Neural cell (in vitro differentiated cells): ENCODE data around the gene RAB3IL1. TPM values are rescaled to one million over a fixed set of nuclear protein-coding genes. Genes with fewer than 3 reads are reported as not detected.

Experiments used
- H2AFZ ChIP-seq: fragments of 200-600, 300-800 bp; sonication (generic), shearing (Covaris generic); 2 replicates; pipeline ENCODE4 v1.6.0; 2014; ENCODE audit warnings: low read depth, mild to moderate bottlenecking, antibody characterized with exemption, low read length, moderate library complexity
- H3F3A ChIP-seq: fragments of 200-600 bp; shearing (Covaris generic); 2 replicates; pipeline ENCODE4 v1.6.1; 2016; ENCODE audit warnings: mild to moderate bottlenecking, moderate library complexity, mixed read lengths, antibody characterized with exemption, low read length; ENCODE audit not compliant: insufficient read depth, poor library complexity, severe bottlenecking
- H3K27ac ChIP-seq: fragments of 200-600, 300-800 bp; sonication (generic), shearing (Covaris generic); 2 replicates; pipeline ENCODE4 v1.5.1; 2014; ENCODE audit warnings: mild to moderate bottlenecking, low read length, moderate library complexity
- H3K27me3 ChIP-seq: fragments of 300-800, 200-600 bp; sonication (generic), shearing (Covaris generic); 2 replicates; pipeline ENCODE4 v1.6.0; 2014; ENCODE audit warnings: mild to moderate bottlenecking, low read depth, low read length, moderate library complexity; ENCODE audit not compliant: insufficient read depth
- H3K36me3 ChIP-seq: fragments of 300-800, 200-600 bp; sonication (generic), shearing (Covaris generic); 2 replicates; pipeline ENCODE4 v1.5.1; 2014; ENCODE audit warnings: mild to moderate bottlenecking, antibody characterized with exemption, low read length, moderate library complexity; ENCODE audit not compliant: insufficient read depth
- H3K4me2 ChIP-seq: fragments of 300-800, 200-600 bp; sonication (generic), shearing (Covaris generic); 2 replicates; pipeline ENCODE4 v1.6.0; 2014; ENCODE audit warnings: mild to moderate bottlenecking, low read length
- H3K4me3 ChIP-seq: fragments of 300-800, 200-600 bp; sonication (generic), shearing (Covaris generic); 2 replicates; pipeline ENCODE4 v1.5.1; 2014; ENCODE audit warnings: mild to moderate bottlenecking, low read length, moderate library complexity
- H3K79me2 ChIP-seq: fragments of 200-600 bp; shearing (Covaris generic); replicated peaks from 2 replicates; pipeline ENCODE4 v1.6.0; 2014; ENCODE audit warnings: mild to moderate bottlenecking, low read length, moderate library complexity; ENCODE audit not compliant: insufficient read depth
- H3K9ac ChIP-seq: fragments of 300-800, 200-600 bp; sonication (generic), shearing (Covaris generic); 2 replicates; pipeline ENCODE4 v1.6.1; 2016; ENCODE audit warnings: mild to moderate bottlenecking, low read length, mixed read lengths
- H3K9me2 ChIP-seq: fragments of 200-600 bp; shearing (Covaris generic); 2 replicates; pipeline ENCODE4 v1.6.1; 2016; ENCODE audit warnings: mild to moderate bottlenecking, low read length, mixed read lengths; ENCODE audit not compliant: insufficient read depth
- H3K9me3 ChIP-seq: fragments of 200-600, 300-800 bp; sonication (generic), shearing (Covaris generic); 2 replicates; pipeline ENCODE4 v1.6.1; 2016; ENCODE audit warnings: mild to moderate bottlenecking, mixed run types, low read length, moderate library complexity, mixed read lengths
- H4K20me1 ChIP-seq: fragments of 200-600 bp; shearing (Covaris generic); 2 replicates; pipeline ENCODE4 v1.6.1; 2016; ENCODE audit warnings: mild to moderate bottlenecking, mixed run types; ENCODE audit not compliant: insufficient read depth
- EP300 ChIP-seq: fragments of 450-650 bp; conservative IDR thresholded peaks from 2 replicates; pipeline ENCODE4 v1.6.1; 2014; ENCODE audit warnings: antibody characterized with exemption, mild to moderate bottlenecking, moderate library complexity; ENCODE audit not compliant: poor library complexity, severe bottlenecking
- EZH2 ChIP-seq: fragments of 200-600, 300-800 bp; shearing (Covaris generic), sonication (generic); IDR thresholded peaks from 2 replicates; pipeline ENCODE4 v1.6.1; 2014; ENCODE audit warnings: antibody characterized with exemption, low read length, borderline replicate concordance, mild to moderate bottlenecking; ENCODE audit not compliant: insufficient read depth, poor library complexity, severe bottlenecking
- MXI1 ChIP-seq: fragments of 450-650 bp; conservative IDR thresholded peaks from 2 replicates; pipeline ENCODE4 v1.6.1; 2014; ENCODE audit warnings: antibody characterized with exemption, mild to moderate bottlenecking; ENCODE audit not compliant: poor library complexity, severe bottlenecking
- POLR2AphosphoS5 ChIP-seq: IDR thresholded peaks from 2 replicates; pipeline ENCODE4 v1.6.1; 2012
- RAD21 ChIP-seq: fragments of 450-650 bp; conservative IDR thresholded peaks from 2 replicates; pipeline ENCODE4 v1.6.1; 2014; ENCODE audit warnings: antibody characterized with exemption, mild to moderate bottlenecking, moderate library complexity
- SMC3 ChIP-seq: fragments of 450-650 bp; conservative IDR thresholded peaks from 2 replicates; pipeline ENCODE4 v1.6.1; 2014; ENCODE audit warnings: antibody characterized with exemption, mild to moderate bottlenecking, moderate library complexity; ENCODE audit not compliant: poor library complexity
- TAF1 ChIP-seq: IDR thresholded peaks from 2 replicates; pipeline ENCODE4 v1.6.1; 2012; ENCODE audit warnings: low read depth
- polyA plus RNA-seq: library from polyadenylated mRNA; depleted of rRNA; stranded (reverse); fragments of >200 nt; gene quantifications from 2 replicates; pipeline ENCODE4 v1.2.3, GENCODE V29; 2014
- TF ChIP-seq, protein P1 (sequence below): fragments of 450-650 bp; IDR thresholded peaks from 2 replicates; pipeline ENCODE4 v1.5.1; 2014; ENCODE audit warnings: antibody characterized with exemption, mild to moderate bottlenecking, moderate library complexity; ENCODE audit not compliant: poor library complexity, severe bottlenecking
- TF ChIP-seq, protein P2 (sequence below): IDR thresholded peaks from 2 replicates; pipeline ENCODE4 v1.6.1; 2012; ENCODE audit warnings: borderline replicate concordance

RAB3IL1 gene
- polyA plus RNA-seq, 1 donor from 2014 or later, result 1.6 TPM

- Histone ChIP-seq H3K9ac (no peak overlapping the region), H3K4me3 (no peak overlapping the region), H3K27ac (no peak overlapping the region), H3K9me2 (no peaks in the 10 kb centered on the region), H2AFZ (no peak overlapping the region), H3F3A (no peaks in the 10 kb centered on the region), H3K36me3 (no peaks in the 10 kb centered on the region), H3K4me2 (no peak overlapping the region), H3K79me2 (no peaks in the 10 kb centered on the region), H3K27me3 (no peaks in the 10 kb centered on the region), H3K9me3 (no peaks in the 10 kb centered on the region), H4K20me1 (no peaks in the 10 kb centered on the region)
- TF ChIP-seq EP300, result no peak
- TF ChIP-seq TAF1, result no peak
- TF ChIP-seq, protein P1, sequence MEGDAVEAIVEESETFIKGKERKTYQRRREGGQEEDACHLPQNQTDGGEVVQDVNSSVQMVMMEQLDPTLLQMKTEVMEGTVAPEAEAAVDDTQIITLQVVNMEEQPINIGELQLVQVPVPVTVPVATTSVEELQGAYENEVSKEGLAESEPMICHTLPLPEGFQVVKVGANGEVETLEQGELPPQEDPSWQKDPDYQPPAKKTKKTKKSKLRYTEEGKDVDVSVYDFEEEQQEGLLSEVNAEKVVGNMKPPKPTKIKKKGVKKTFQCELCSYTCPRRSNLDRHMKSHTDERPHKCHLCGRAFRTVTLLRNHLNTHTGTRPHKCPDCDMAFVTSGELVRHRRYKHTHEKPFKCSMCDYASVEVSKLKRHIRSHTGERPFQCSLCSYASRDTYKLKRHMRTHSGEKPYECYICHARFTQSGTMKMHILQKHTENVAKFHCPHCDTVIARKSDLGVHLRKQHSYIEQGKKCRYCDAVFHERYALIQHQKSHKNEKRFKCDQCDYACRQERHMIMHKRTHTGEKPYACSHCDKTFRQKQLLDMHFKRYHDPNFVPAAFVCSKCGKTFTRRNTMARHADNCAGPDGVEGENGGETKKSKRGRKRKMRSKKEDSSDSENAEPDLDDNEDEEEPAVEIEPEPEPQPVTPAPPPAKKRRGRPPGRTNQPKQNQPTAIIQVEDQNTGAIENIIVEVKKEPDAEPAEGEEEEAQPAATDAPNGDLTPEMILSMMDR, result no peak
- TF ChIP-seq EZH2, result no peak
- TF ChIP-seq, protein P2, sequence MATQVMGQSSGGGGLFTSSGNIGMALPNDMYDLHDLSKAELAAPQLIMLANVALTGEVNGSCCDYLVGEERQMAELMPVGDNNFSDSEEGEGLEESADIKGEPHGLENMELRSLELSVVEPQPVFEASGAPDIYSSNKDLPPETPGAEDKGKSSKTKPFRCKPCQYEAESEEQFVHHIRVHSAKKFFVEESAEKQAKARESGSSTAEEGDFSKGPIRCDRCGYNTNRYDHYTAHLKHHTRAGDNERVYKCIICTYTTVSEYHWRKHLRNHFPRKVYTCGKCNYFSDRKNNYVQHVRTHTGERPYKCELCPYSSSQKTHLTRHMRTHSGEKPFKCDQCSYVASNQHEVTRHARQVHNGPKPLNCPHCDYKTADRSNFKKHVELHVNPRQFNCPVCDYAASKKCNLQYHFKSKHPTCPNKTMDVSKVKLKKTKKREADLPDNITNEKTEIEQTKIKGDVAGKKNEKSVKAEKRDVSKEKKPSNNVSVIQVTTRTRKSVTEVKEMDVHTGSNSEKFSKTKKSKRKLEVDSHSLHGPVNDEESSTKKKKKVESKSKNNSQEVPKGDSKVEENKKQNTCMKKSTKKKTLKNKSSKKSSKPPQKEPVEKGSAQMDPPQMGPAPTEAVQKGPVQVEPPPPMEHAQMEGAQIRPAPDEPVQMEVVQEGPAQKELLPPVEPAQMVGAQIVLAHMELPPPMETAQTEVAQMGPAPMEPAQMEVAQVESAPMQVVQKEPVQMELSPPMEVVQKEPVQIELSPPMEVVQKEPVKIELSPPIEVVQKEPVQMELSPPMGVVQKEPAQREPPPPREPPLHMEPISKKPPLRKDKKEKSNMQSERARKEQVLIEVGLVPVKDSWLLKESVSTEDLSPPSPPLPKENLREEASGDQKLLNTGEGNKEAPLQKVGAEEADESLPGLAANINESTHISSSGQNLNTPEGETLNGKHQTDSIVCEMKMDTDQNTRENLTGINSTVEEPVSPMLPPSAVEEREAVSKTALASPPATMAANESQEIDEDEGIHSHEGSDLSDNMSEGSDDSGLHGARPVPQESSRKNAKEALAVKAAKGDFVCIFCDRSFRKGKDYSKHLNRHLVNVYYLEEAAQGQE, result no peak
- TF ChIP-seq POLR2AphosphoS5, result no peak
- no peak for TF ChIP-seq RAD21
- no peak for TF ChIP-seq MXI1
- TF ChIP-seq SMC3, result no peak
Observed at GRCh38 chr11:61926235-61926634, 8.9 kb upstream of the RAB3IL1 start.

GRCh38 chr11:61925736-61926135 lies 8.4 kb upstream of the RAB3IL1 start:
- H3K4me3 ChIP-seq, result no peak overlapping the region
- TF ChIP-seq, protein P1, result no peak
- no peak for TF ChIP-seq RAD21
- no peak overlapping the region for H3K27ac ChIP-seq
- no peaks in the 10 kb centered on the region for H3K36me3 ChIP-seq
- no peaks in the 10 kb centered on the region for H4K20me1 ChIP-seq
- H2AFZ ChIP-seq, result no peak overlapping the region
- no peaks in the 10 kb centered on the region for H3K9me3 ChIP-seq
- no peaks in the 10 kb centered on the region for H3F3A ChIP-seq
- H3K79me2 ChIP-seq, result no peaks in the 10 kb centered on the region
- H3K9me2 ChIP-seq, result no peaks in the 10 kb centered on the region
- no peaks in the 10 kb centered on the region for H3K27me3 ChIP-seq
- H3K9ac ChIP-seq, result no peak overlapping the region
- no peak overlapping the region for H3K4me2 ChIP-seq
